ENCODE results near the gene SYNPO2L. TPM values are rescaled to one million over a fixed set of nuclear protein-coding genes. Genes with fewer than 3 reads are reported as not detected.
"Not testable (repeated sequence)": the region's sequence is repeated elsewhere in the genome, so short reads cannot be mapped to it uniquely, and the experiment has no call there.

SYNPO2L gene
- total RNA-seq, 1 donor from 2014 or later = not detected

- H3K36me3 ChIP-seq = no peaks in the 10 kb centered on the region
These were observed 32.8 kb downstream of the SYNPO2L start for GRCh38 chr10:73623056-73623455.

GRCh38 chr10:73620974-73621373 is 34.9 kb downstream of the SYNPO2L start:
- DNase-seq (ENCODE audit: low spot score in 2 of 2); intact Hi-C loops (cut with DNase I); H3K36me3 ChIP-seq; H3K4me3 ChIP-seq; H3K9me3 ChIP-seq; H3K4me1 ChIP-seq; H3K27me3 ChIP-seq; H3K27ac ChIP-seq: not testable (repeated sequence)

More at GRCh38 chr10:73623056-73623455, 32.8 kb downstream of the SYNPO2L start:
- Histone ChIP-seq H3K4me3 (no peak overlapping the region), H3K27ac (no peak overlapping the region), H3K4me1 (peaks cover 0 to 11% of the 10 kb centered on the region in 2 donors), H3K27me3 (no peaks in the 10 kb centered on the region), H3K9me3 (no peaks in the 10 kb centered on the region)
- intact Hi-C loops (cut with DNase I) = no loop called here
- no peak for DNase-seq (ENCODE audit: low spot score in 2 of 2)
- no peak for TF ChIP-seq CTCF (IDR thresholded peaks at IDR 0.05)

DNA sequence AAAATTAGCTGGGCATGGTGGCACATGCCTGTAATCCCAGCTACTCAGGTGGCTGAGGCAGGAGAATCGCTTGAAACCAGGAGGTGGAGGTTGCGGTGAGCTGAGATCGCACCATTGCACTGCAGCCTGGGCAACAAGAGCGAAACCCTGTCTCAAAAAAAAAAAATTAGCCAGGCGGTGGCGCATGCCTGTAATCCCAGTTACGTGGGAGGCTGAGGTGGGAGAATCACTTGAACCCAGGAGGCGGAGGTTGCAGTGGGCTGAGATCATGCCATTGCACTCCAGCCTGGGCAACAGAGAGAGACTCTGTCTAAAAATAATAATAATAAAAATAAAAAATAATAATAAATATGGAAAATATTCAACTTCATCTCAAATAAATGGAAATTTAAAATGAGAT is 38.7 kb downstream of the SYNPO2L start:
- intact Hi-C loops (cut with DNase I); DNase-seq (ENCODE audit: low spot score in 2 of 2); H3K36me3 ChIP-seq; H3K4me1 ChIP-seq; H3K27me3 ChIP-seq; H3K9me3 ChIP-seq; H3K27ac ChIP-seq; H3K4me3 ChIP-seq: not testable (repeated sequence)

DNA sequence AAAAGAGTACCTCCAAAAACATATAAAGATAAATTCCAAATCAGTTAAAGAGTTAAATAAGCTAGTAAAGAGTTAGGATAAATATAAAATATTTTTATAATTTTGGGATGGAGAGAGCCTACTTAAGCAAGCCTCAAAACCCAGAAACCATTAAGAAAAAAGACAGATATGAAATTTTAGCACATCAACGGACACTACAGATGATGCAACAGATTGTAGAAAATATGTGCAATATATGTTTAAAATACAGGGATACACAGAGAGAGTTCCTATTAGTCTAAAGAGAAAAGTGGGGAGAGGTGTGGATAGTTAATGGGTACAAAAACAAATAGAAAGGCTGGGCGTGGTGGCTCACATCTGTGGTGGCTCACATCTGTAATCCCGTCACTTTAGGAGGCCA is 41.1 kb downstream of the SYNPO2L start:
- Histone ChIP-seq H3K27ac (no peak overlapping the region), H3K9me3 (no peaks in the 10 kb centered on the region), H3K4me3 (no peak overlapping the region), H3K4me1 (no peaks in the 10 kb centered on the region), H3K27me3 (no peaks in the 10 kb centered on the region), H3K36me3 (no peaks in the 10 kb centered on the region)
- intact Hi-C loops (cut with DNase I) = no loop called here
- DNase-seq (ENCODE audit: low spot score in 2 of 2) = no peak
- TF ChIP-seq CTCF (IDR thresholded peaks at IDR 0.05) = no peak

- H3K4me1 ChIP-seq = no peaks in the 10 kb centered on the region
- no peaks in the 10 kb centered on the region for H3K36me3 ChIP-seq
- H3K27ac ChIP-seq = no peak overlapping the region
- H3K4me3 ChIP-seq = no peak overlapping the region
- H3K9me3 ChIP-seq = no peaks in the 10 kb centered on the region
- H3K27me3 ChIP-seq = no peaks in the 10 kb centered on the region
- intact Hi-C loops (cut with DNase I) = no loop called here
- no peak for TF ChIP-seq CTCF (IDR thresholded peaks at IDR 0.05)
- no peak for DNase-seq (ENCODE audit: low spot score in 2 of 2)
These were observed 46.7 kb downstream of the SYNPO2L start for GRCh38 chr10:73609116-73609515.

GRCh38 chr10:73601486-73601921 is 54.3 kb downstream of the SYNPO2L start:
- Histone ChIP-seq H3K27me3 (no peaks in the 10 kb centered on the region), H3K27ac (no peak overlapping the region), H3K9me3 (no peaks in the 10 kb centered on the region), H3K4me3 (no peak overlapping the region), H3K4me1 (no peaks in the 10 kb centered on the region), H3K36me3 (no peaks in the 10 kb centered on the region)
- DNase-seq (ENCODE audit: low spot score in 2 of 2) = no peak
- intact Hi-C loops (cut with DNase I) = no loop called here
- no peak for TF ChIP-seq CTCF (IDR thresholded peaks at IDR 0.05)

- TF ChIP-seq CTCF (IDR thresholded peaks at IDR 0.05) = no peak
- no peak overlapping the region for H3K27ac ChIP-seq
- intact Hi-C loops (cut with DNase I) = no loop called here
- H3K4me1 ChIP-seq = no peaks in the 10 kb centered on the region
- DNase-seq (ENCODE audit: low spot score in 2 of 2) = no peak
- no peaks in the 10 kb centered on the region for H3K27me3 ChIP-seq
- no peak overlapping the region for H3K4me3 ChIP-seq
- H3K9me3 ChIP-seq = no peaks in the 10 kb centered on the region
- H3K36me3 ChIP-seq = no peaks in the 10 kb centered on the region
These were observed 58.5 kb downstream of the SYNPO2L start for GRCh38 chr10:73597346-73597745.
